H1 (cell line): Measurements from ENCODE around the gene ACTR2. TPM values are rescaled to one million over a fixed set of nuclear protein-coding genes. Genes with fewer than 3 reads are reported as not detected.
A peak's percentile ranks its signal among the peaks of the same experiment; 100 is the strongest.

Source experiments
- CTCF ChIA-PET: fragments of 300-600 bp; sonication (Branson Sonifier 250); formaldehyde crosslinking; loops from one replicate; lab custom pipeline; 2021; ENCODE audit not compliant: partially characterized antibody; lab: Charles Lee
- POLR2A ChIA-PET: fragments of 300-600 bp; sonication (Branson Sonifier 250); formaldehyde crosslinking; loops from one replicate; lab custom pipeline; 2021; ENCODE audit warnings: inconsistent platforms; ENCODE audit not compliant: partially characterized antibody; lab: Charles Lee
- DNase-seq, 2 experiments: peaks; one replicate each; pipeline versions ENCODE4 v3.0.0 to v3.0.0-alpha.2; 2010 to 2022; ENCODE audit warnings: low spot score in 2 of 2, low read depth in 1 of 2, mixed read lengths in 1 of 2
- FAIRE-seq: peaks from 2 replicates; lab custom pipeline; 2011; peaks lifted over from hg19 to GRCh38; lab: Jason Lieb, UNC
- H2AFZ ChIP-seq: 2 replicates; pipeline ENCODE4 v1.8.1; 2012; ENCODE audit warnings: low read length, inconsistent platforms
- H2AK5ac ChIP-seq: 2 replicates; pipeline ENCODE4 v1.6.1; 2013; ENCODE audit warnings: low read depth, low read length
- H2BK120ac ChIP-seq: replicated peaks from 2 replicates; pipeline ENCODE3; 2013; ENCODE audit warnings: low read depth, low read length, inconsistent platforms
- H2BK12ac ChIP-seq: 2 replicates; pipeline ENCODE4 v1.6.1; 2013; ENCODE audit warnings: low read depth, low read length
- H2BK15ac ChIP-seq: 2 replicates; pipeline ENCODE4 v1.6.1; 2013; ENCODE audit warnings: low read length
- H2BK20ac ChIP-seq: 2 replicates; pipeline ENCODE4 v1.6.1; 2013; ENCODE audit warnings: low read length
- H2BK5ac ChIP-seq: 2 replicates; pipeline ENCODE4 v1.6.1; 2013; ENCODE audit warnings: low read depth, low read length
- H3K14ac ChIP-seq: 2 replicates; pipeline ENCODE4 v1.6.1; 2013; ENCODE audit warnings: inconsistent platforms; ENCODE audit not compliant: insufficient read length
- H3K18ac ChIP-seq: 2 replicates; pipeline ENCODE4 v1.6.1; 2013; ENCODE audit warnings: low read length; ENCODE audit errors: extremely low read depth
- H3K23ac ChIP-seq: 2 replicates; pipeline ENCODE4 v1.6.1; 2013; ENCODE audit warnings: inconsistent platforms; ENCODE audit not compliant: insufficient read length
- H3K23me2 ChIP-seq: 2 replicates; pipeline ENCODE4 v1.6.1; 2013; ENCODE audit warnings: low read depth, low read length
- H3K27ac ChIP-seq: 2 replicates; pipeline ENCODE4 v1.6.1; 2011; ENCODE audit warnings: low read depth, low read length, inconsistent platforms
- H3K27me3 ChIP-seq, 4 experiments: replicated peaks in 1 of 4; 1 replicate in 1 of 4; 2 replicates in 3 of 4; pipeline versions ENCODE4 v1.6.1 to v1.8.1; 2011 to 2013; ENCODE audit warnings: low read length in 3 of 4, mild to moderate bottlenecking in 3 of 4, inconsistent platforms in 2 of 4, mixed read lengths in 2 of 4, moderate library complexity in 1 of 4; ENCODE audit not compliant: control insufficient read depth in 3 of 4, insufficient read depth in 3 of 4; ENCODE audit errors: extremely low read depth in 1 of 4
- H3K36me3 ChIP-seq, 4 experiments: 2 replicates each; pipeline versions ENCODE4 v1.6.1 to v1.8.1; 2011 to 2013; ENCODE audit warnings: mild to moderate bottlenecking in 4 of 4, low read length in 3 of 4, moderate library complexity in 2 of 4, control low read depth in 1 of 4, inconsistent platforms in 1 of 4; ENCODE audit not compliant: insufficient read depth in 4 of 4, control insufficient read depth in 2 of 4
- H3K4ac ChIP-seq: replicated peaks from 2 replicates; pipeline ENCODE3; 2013; ENCODE audit warnings: low read length, low read depth, mixed read lengths, inconsistent platforms; ENCODE audit not compliant: insufficient read length
- H3K4me1 ChIP-seq, 4 experiments: replicated peaks in 1 of 4; 1 replicate in 1 of 4; 2 replicates in 3 of 4; pipeline versions ENCODE4 v1.6.1 to v1.8.1; 2011 to 2013; ENCODE audit warnings: low read length in 3 of 4, inconsistent platforms in 2 of 4, mixed read lengths in 1 of 4; ENCODE audit not compliant: insufficient read depth in 4 of 4, control insufficient read depth in 3 of 4
- H3K4me2 ChIP-seq, 2 experiments: 2 replicates each; pipeline versions ENCODE4 v1.6.1 to v1.8.1; 2011 to 2013; ENCODE audit warnings: low read depth in 2 of 2, low read length in 2 of 2, control low read depth in 1 of 2, inconsistent platforms in 1 of 2, mild to moderate bottlenecking in 1 of 2; ENCODE audit not compliant: insufficient read depth in 1 of 2
- H3K4me3 ChIP-seq, 4 experiments: fragments of 200-600, 300-600 bp in 1 of 4; sonication (generic), shearing (Covaris generic), sonication (Bioruptor Twin) in 1 of 4; 2 replicates each; pipeline versions ENCODE4 v1.5.1 to v1.8.1; 2011 to 2016; ENCODE audit warnings: low read length in 4 of 4, low read depth in 3 of 4, control low read depth in 2 of 4, inconsistent platforms in 2 of 4, mild to moderate bottlenecking in 2 of 4, mixed read lengths in 1 of 4, moderate library complexity in 1 of 4; ENCODE audit not compliant: insufficient read depth in 2 of 4; ENCODE audit errors: extremely low read depth in 1 of 4
- H3K56ac ChIP-seq: replicated peaks from 2 replicates; pipeline ENCODE3; 2013; ENCODE audit warnings: low read depth, mild to moderate bottlenecking, mixed read lengths, low read length, inconsistent platforms; ENCODE audit not compliant: insufficient read length
- H3K79me1 ChIP-seq: 2 replicates; pipeline ENCODE4 v1.6.1; 2013; ENCODE audit warnings: low read depth, low read length, control low read depth
- H3K79me2 ChIP-seq, 2 experiments: 2 replicates each; pipeline versions ENCODE4 v1.6.1 to v1.8.1; 2012 to 2013; ENCODE audit warnings: low read length in 2 of 2, mild to moderate bottlenecking in 2 of 2, inconsistent platforms in 1 of 2; ENCODE audit not compliant: insufficient read depth in 2 of 2, control insufficient read depth in 1 of 2
- H3K9ac ChIP-seq, 4 experiments: replicated peaks in 1 of 4; 1 replicate in 1 of 4; 2 replicates in 3 of 4; pipeline versions ENCODE4 v1.6.1 to v1.8.1; 2011 to 2013; ENCODE audit warnings: low read depth in 3 of 4, low read length in 3 of 4, control low read depth in 2 of 4, mild to moderate bottlenecking in 2 of 4, moderate library complexity in 2 of 4, inconsistent platforms in 1 of 4; ENCODE audit errors: extremely low read depth in 1 of 4
- H3K9me3 ChIP-seq, 2 experiments: 2 replicates each; pipeline versions ENCODE4 v1.6.1 to v1.8.1; 2012 to 2013; ENCODE audit warnings: mild to moderate bottlenecking in 2 of 2, moderate library complexity in 2 of 2, control low read depth in 1 of 2, inconsistent platforms in 1 of 2, low read depth in 1 of 2, low read length in 1 of 2, mixed read lengths in 1 of 2; ENCODE audit not compliant: insufficient read depth in 2 of 2
- H4K20me1 ChIP-seq, 2 experiments: replicated peaks in 1 of 2; 2 replicates each; pipeline versions ENCODE3 to v1.8.1; 2011 to 2013; ENCODE audit warnings: inconsistent platforms in 2 of 2, low read length in 2 of 2, mild to moderate bottlenecking in 1 of 2; ENCODE audit not compliant: insufficient read depth in 2 of 2, control insufficient read depth in 1 of 2
- H4K5ac ChIP-seq: 2 replicates; pipeline ENCODE4 v1.6.1; 2013; ENCODE audit warnings: low read length, low read depth, mixed read lengths, inconsistent platforms; ENCODE audit not compliant: insufficient read length
- H4K8ac ChIP-seq: 2 replicates; pipeline ENCODE4 v1.8.0; 2013; ENCODE audit warnings: mild to moderate bottlenecking, moderate library complexity, low read length, inconsistent platforms; ENCODE audit not compliant: insufficient read depth; ENCODE audit errors: extremely low read depth
- H4K91ac ChIP-seq: replicated peaks from 2 replicates; pipeline ENCODE3; 2013; ENCODE audit warnings: low read length, mixed read lengths, inconsistent platforms; ENCODE audit not compliant: insufficient read length
- CTBP2 ChIP-seq: IDR thresholded peaks from 2 replicates; pipeline ENCODE4 v1.7.0; 2011; ENCODE audit warnings: borderline replicate concordance, mild to moderate bottlenecking, moderate library complexity, mixed read lengths, low read length; ENCODE audit not compliant: insufficient read depth, insufficient read length
- EGR1 ChIP-seq: IDR thresholded peaks from 2 replicates; pipeline ENCODE4 v1.6.1; 2011; ENCODE audit warnings: low read depth, low read length, borderline replicate concordance
- HDAC2 ChIP-seq, 2 experiments: fragments of 300-600 bp in 1 of 2; sonication (generic) in 1 of 2; IDR thresholded peaks; 2 replicates each; pipeline ENCODE4 v1.6.1; 2011 to 2012; ENCODE audit warnings: low read depth in 2 of 2, low read length in 2 of 2, mild to moderate bottlenecking in 2 of 2, moderate library complexity in 2 of 2, borderline replicate concordance in 1 of 2, inconsistent platforms in 1 of 2
- MAFK ChIP-seq: IDR thresholded peaks from 2 replicates; pipeline ENCODE4 v1.6.1; 2012; ENCODE audit warnings: low read depth, mild to moderate bottlenecking, improper control_type of control experiment, low read length
- POLR2AphosphoS5 ChIP-seq: IDR thresholded peaks from 2 replicates; pipeline ENCODE4 v1.6.1; 2011; ENCODE audit warnings: low read depth, low read length
- WGBS, 2 experiments: shearing (Covaris generic) in 1 of 2; methylation state at CpG; one replicate each; pipeline versions ENCODE4 v1.1.6 to v1.1.7; 2013 to 2015; ENCODE audit warnings: low lambda C conversion rate in 2 of 2, mixed read lengths in 2 of 2, inconsistent platforms in 1 of 2, low coverage in 1 of 2, missing lambda C conversion rate in 1 of 2; ENCODE audit not compliant: insufficient replicate concordance in 2 of 2, insufficient coverage in 1 of 2, insufficient read length in 1 of 2; ENCODE audit errors: extremely low coverage in 1 of 2, missing lambda C conversion rate in 1 of 2; 5-methylcytosine and 5-hydroxymethylcytosine counted together
- polyA plus RNA-seq, 7 experiments: library from polyadenylated mRNA; depleted of rRNA in 3 of 7; stranded (reverse) in 5 of 7; unstranded in 2 of 7; fragments of >200 nt in 5 of 7; fragments of 200-250 nt in 2 of 7; gene quantifications; 1 replicate in 5 of 7; 2 replicates in 1 of 7; 4 replicates in 1 of 7; pipeline versions ENCODE4 v1.2.1 to v1.2.3, GENCODE V29; 2011 to 2013; ENCODE audit warnings: missing spikeins in 2 of 7, mixed read lengths in 2 of 7
- total RNA-seq: library from RNA; stranded (reverse); fragmentation: NEBNext Ultra II Directional; extraction: Animal tissue kit (Norgen Biotek cat#: 25700); gene quantifications from 2 replicates; pipeline ENCODE4 v1.2.1, GENCODE V29; 2021
- TF ChIP-seq, protein P1 (sequence below): IDR thresholded peaks from 2 replicates; pipeline ENCODE4 v1.6.1; 2012; ENCODE audit warnings: low read length, inconsistent platforms

ACTR2 gene
- total and polyA plus RNA-seq, 2 of the 8 experiments (the other 6 are each of a cell fraction or from before 2014, with no cell fraction given), result 28.3 to 171 TPM

DNA sequence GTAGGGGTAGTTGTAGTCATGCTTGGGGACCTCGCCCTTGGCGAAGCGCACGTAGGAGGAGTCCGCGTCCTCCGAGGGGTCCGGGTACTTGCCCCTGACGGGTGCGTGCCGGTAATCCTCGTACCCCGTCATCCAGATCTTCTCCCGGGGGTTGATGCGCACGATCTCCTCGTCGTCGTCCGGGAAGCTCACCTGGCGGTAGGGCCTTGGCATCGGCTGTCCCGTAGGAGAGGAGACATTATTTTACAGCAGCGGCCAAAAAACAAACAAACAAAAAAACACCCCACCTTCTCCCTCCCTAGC lies 86.3 kb downstream of the ACTR2 start:
- H3K27me3 ChIP-seq, result no peaks in the 10 kb centered on the region
- no peaks in the 10 kb centered on the region for H3K79me2 ChIP-seq
- H3K9me3 ChIP-seq, result no peaks in the 10 kb centered on the region
- ChIA-PET POLR2A (no interaction called here), CTCF (no interaction called here)
- H3K4me3 ChIP-seq, result no peak overlapping the region
- no peak overlapping the region for H4K5ac ChIP-seq
- no peak overlapping the region for H3K9ac ChIP-seq
- H3K27ac ChIP-seq, result no peak overlapping the region
- 0 out of 2 replicates have a peak overlapping the region, but pooled peaks have one; percentile 41 for H4K8ac ChIP-seq
- DNase-seq (no peak), FAIRE-seq (no peak)
- no peak overlapping the region for H2AFZ ChIP-seq
- peaks cover 0 to 3% of the 10 kb centered on the region in 2 experiments for H4K20me1 ChIP-seq
- no peak overlapping the region for H2BK15ac ChIP-seq
- H2AK5ac ChIP-seq, result no peak overlapping the region
- no peak overlapping the region for H4K91ac ChIP-seq
- no peak overlapping the region for H2BK5ac ChIP-seq
- no peaks in the 10 kb centered on the region; the same call in 1 of the 2 replicates for H3K23me2 ChIP-seq
- no peaks in the 10 kb centered on the region; the same call in 1 of the 2 replicates for H3K79me1 ChIP-seq
- no peak overlapping the region for H3K18ac ChIP-seq
- TF ChIP-seq POLR2AphosphoS5 (no peak), MAFK (no peak), EGR1 (no peak), CTBP2 (no peak), HDAC2 (IDR thresholded peaks at IDR 0.05; ENCODE audit: borderline replicate concordance in 1 of 2, low read depth in 2 of 2, low read length in 2 of 2) (no peak)
- TF ChIP-seq, protein P1, sequence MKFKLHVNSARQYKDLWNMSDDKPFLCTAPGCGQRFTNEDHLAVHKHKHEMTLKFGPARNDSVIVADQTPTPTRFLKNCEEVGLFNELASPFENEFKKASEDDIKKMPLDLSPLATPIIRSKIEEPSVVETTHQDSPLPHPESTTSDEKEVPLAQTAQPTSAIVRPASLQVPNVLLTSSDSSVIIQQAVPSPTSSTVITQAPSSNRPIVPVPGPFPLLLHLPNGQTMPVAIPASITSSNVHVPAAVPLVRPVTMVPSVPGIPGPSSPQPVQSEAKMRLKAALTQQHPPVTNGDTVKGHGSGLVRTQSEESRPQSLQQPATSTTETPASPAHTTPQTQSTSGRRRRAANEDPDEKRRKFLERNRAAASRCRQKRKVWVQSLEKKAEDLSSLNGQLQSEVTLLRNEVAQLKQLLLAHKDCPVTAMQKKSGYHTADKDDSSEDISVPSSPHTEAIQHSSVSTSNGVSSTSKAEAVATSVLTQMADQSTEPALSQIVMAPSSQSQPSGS, result no peak
- H2BK120ac ChIP-seq, result no peak overlapping the region
- H3K4me1 ChIP-seq, result no peaks in the 10 kb centered on the region
- H3K4me2 ChIP-seq, result no peak overlapping the region
- H3K36me3 ChIP-seq, result peaks cover 0 to 6% (median 0%) of the 10 kb centered on the region in 4 experiments; a peak in 1 of 8 replicates
- WGBS, 2 experiments, result 95% methylated on average over 21 of the region's 24 CpGs; no CpG with 5 or more reads in 1 of the 2 experiments
- no peak overlapping the region for H3K56ac ChIP-seq
- H3K14ac ChIP-seq, result no peak overlapping the region
- H3K4ac ChIP-seq, result no peak overlapping the region
- H2BK12ac ChIP-seq, result no peak overlapping the region
- H3K23ac ChIP-seq, result no peak overlapping the region
- H2BK20ac ChIP-seq, result no peak overlapping the region
